HG03378 (cell line): ENCODE results near the gene CDC25C.
"Not testable (repeated sequence)": the region's sequence is repeated elsewhere in the genome, so short reads cannot be mapped to it uniquely, and the experiment has no call there.

Experiments used
- ATAC-seq: cut with Tn5 transposase; IDR thresholded peaks from one replicate; pipeline ENCODE4 v1.9.1; 2021; ENCODE audit warnings: mild to moderate bottlenecking, moderate library complexity; ENCODE audit not compliant: unreplicated experiment

The CDC25C gene

GRCh38 chr5:138349852-138350562 lies 18.4 kb upstream of the CDC25C start:
- ATAC-seq = no peak

GRCh38 chr5:138346889-138347288 lies 15.3 kb upstream of the CDC25C start:
- ATAC-seq = no peak

GRCh38 chr5:138344887-138345622 lies 13.5 kb upstream of the CDC25C start:
- no peak for ATAC-seq

- ATAC-seq = no peak
Observed at GRCh38 chr5:138340008-138340407, 8.4 kb upstream of the CDC25C start.

- no peak for ATAC-seq
Observed at GRCh38 chr5:138339464-138339863, 7.9 kb upstream of the CDC25C start.

GRCh38 chr5:138339091-138339456 lies 7.5 kb upstream of the CDC25C start:
- ATAC-seq = no peak

GRCh38 chr5:138338411-138339090 lies 6.9 kb upstream of the CDC25C start:
- peak; percentile 8 for ATAC-seq

GRCh38 chr5:138337685-138338410 lies 6.2 kb upstream of the CDC25C start, which contains the start of gene FAM53C:
FAM53C (plus strand) TSS chr5:138338266; CDS start chr5:138341336, 3,070 bp downstream.
- ATAC-seq = peak; percentile 73

- ATAC-seq = peak; percentile 15
Observed at GRCh38 chr5:138336952-138337684, 5.5 kb upstream of the CDC25C start.

- ATAC-seq = no peak
Observed at GRCh38 chr5:138334867-138335447, 3.4 kb upstream of the CDC25C start.

- ATAC-seq = no peak
Observed at GRCh38 chr5:138330813-138331448, 673 bp downstream of the CDC25C start.

- not testable (repeated sequence) for ATAC-seq
Observed at GRCh38 chr5:138318211-138318610, 13.4 kb downstream of the CDC25C start.

GRCh38 chr5:138316355-138316754 lies 15.2 kb downstream of the CDC25C start:
- no peak for ATAC-seq

GRCh38 chr5:138315751-138316278 lies 15.8 kb downstream of the CDC25C start:
- ATAC-seq = no peak

GRCh38 chr5:138305797-138306196 lies 25.8 kb downstream of the CDC25C start:
- ATAC-seq = no peak

- no peak for ATAC-seq
Observed at GRCh38 chr5:138303372-138303771, 28.2 kb downstream of the CDC25C start.

GRCh38 chr5:138289296-138289695 lies 42.3 kb downstream of the CDC25C start:
- no peak for ATAC-seq

GRCh38 chr5:138287246-138287645 lies 44.4 kb downstream of the CDC25C start:
- ATAC-seq = no peak
